22Rv1 (cell line): Measurements from ENCODE around the gene TEX264.

ENCODE experiments used
- H3K27ac ChIP-seq: fragments of 450-650 bp; 2 replicates; pipeline ENCODE4 v1.5.1; 2017
- CTCF ChIP-seq: fragments of 450-650 bp; IDR thresholded peaks from 2 replicates; pipeline ENCODE4 v1.5.1; 2017; ENCODE audit warnings: mild to moderate bottlenecking
- ZFX ChIP-seq: fragments of 450-650 bp; IDR thresholded peaks from 2 replicates; pipeline ENCODE4 v1.6.1; 2017; ENCODE audit warnings: antibody characterized with exemption, borderline replicate concordance

Gene TEX264

GRCh38 chr3:51716805-51717204 lies 45.8 kb downstream of the TEX264 start:
- TF ChIP-seq ZFX: no peak
- no peak for TF ChIP-seq CTCF
- H3K27ac ChIP-seq: no peak overlapping the region

- H3K27ac ChIP-seq: no peak overlapping the region
- TF ChIP-seq CTCF (no peak), ZFX (no peak)
Measured at GRCh38 chr3:51717446-51717845, 46.4 kb downstream of the TEX264 start.

GRCh38 chr3:51717947-51718346 lies 46.9 kb downstream of the TEX264 start:
- no peak overlapping the region for H3K27ac ChIP-seq
- TF ChIP-seq CTCF (no peak), ZFX (no peak)

GRCh38 chr3:51718547-51719409 lies 47.7 kb downstream of the TEX264 start:
- TF ChIP-seq ZFX: no peak
- TF ChIP-seq CTCF: peak; percentile 97
- H3K27ac ChIP-seq: no peak overlapping the region

- H3K27ac ChIP-seq: no peak overlapping the region
- TF ChIP-seq CTCF (peak; percentile 79), ZFX (no peak)
Measured at GRCh38 chr3:51719410-51720025, 48.5 kb downstream of the TEX264 start.

- no peak overlapping the region for H3K27ac ChIP-seq
- no peak for TF ChIP-seq ZFX
- TF ChIP-seq CTCF: no peak
Measured at GRCh38 chr3:51720292-51721061, 49.4 kb downstream of the TEX264 start.
